ENCODE measurements around the gene FOCAD.

DNA sequence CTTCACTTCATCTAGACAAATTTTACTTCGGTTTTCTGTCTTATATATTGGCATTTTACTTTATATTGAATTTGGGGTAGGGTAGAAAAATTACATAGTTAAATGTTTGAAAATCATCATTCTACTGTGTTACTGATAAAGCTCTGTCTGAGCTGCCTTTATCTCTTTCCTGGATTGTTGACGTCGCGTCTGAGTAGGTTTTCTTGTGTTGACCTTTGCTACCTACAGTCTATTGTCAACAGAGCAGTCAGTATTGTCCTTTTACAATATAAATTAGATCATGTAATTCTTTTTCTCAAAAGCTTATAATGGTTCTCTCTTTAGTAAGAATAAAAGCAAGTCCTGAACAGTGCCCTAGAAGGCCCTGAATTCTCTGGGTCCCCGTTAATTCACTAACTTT, 219.2 kb downstream of the FOCAD start:
- TF ChIP-seq EZH2 (IDR thresholded peaks at IDR 0.05; ENCODE audit: insufficient read depth, low read length): no peak
- TF ChIP-seq, protein P1, sequence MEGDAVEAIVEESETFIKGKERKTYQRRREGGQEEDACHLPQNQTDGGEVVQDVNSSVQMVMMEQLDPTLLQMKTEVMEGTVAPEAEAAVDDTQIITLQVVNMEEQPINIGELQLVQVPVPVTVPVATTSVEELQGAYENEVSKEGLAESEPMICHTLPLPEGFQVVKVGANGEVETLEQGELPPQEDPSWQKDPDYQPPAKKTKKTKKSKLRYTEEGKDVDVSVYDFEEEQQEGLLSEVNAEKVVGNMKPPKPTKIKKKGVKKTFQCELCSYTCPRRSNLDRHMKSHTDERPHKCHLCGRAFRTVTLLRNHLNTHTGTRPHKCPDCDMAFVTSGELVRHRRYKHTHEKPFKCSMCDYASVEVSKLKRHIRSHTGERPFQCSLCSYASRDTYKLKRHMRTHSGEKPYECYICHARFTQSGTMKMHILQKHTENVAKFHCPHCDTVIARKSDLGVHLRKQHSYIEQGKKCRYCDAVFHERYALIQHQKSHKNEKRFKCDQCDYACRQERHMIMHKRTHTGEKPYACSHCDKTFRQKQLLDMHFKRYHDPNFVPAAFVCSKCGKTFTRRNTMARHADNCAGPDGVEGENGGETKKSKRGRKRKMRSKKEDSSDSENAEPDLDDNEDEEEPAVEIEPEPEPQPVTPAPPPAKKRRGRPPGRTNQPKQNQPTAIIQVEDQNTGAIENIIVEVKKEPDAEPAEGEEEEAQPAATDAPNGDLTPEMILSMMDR (IDR thresholded peaks at IDR 0.05; ENCODE audit: insufficient read depth, low read depth, low read length): no peak
